AG04450 (cell line): ENCODE data around the gene FBN1. TPM values are rescaled to one million over a fixed set of nuclear protein-coding genes. Genes with fewer than 3 reads are reported as not detected.

Source experiments
- CTCF ChIA-PET: fragments of 300-600, 350-600 bp; formaldehyde crosslinking; extraction: SDS; loops from one replicate; lab custom pipeline; 2022; ENCODE audit warnings: antibody characterized with exemption, inconsistent platforms; lab: Charles Lee
- POLR2A ChIA-PET: fragments of 350-600 bp; formaldehyde crosslinking; extraction: SDS; loops from one replicate; lab custom pipeline; 2021; ENCODE audit warnings: antibody characterized with exemption, inconsistent platforms; lab: Yijun Ruan, JAX
- DNase-seq: peaks from one replicate; pipeline ENCODE4 v3.0.0-alpha.2; 2011; ENCODE audit warnings: low read depth, low spot score
- H3K27ac ChIP-seq: one replicate; pipeline ENCODE4 v1.5.1; 2012; ENCODE audit warnings: low read depth, low read length, control low read depth
- H3K27me3 ChIP-seq: one replicate; pipeline ENCODE4 v1.6.0; 2012; ENCODE audit warnings: low read length; ENCODE audit not compliant: control insufficient read depth, insufficient read depth
- H3K4me3 ChIP-seq: 2 replicates; pipeline ENCODE4 v1.5.1; 2011; ENCODE audit warnings: mild to moderate bottlenecking, low read depth, low read length, control low read depth
- H3K9me3 ChIP-seq: 2 replicates; pipeline ENCODE4 v1.5.1; 2012; ENCODE audit warnings: low read length; ENCODE audit not compliant: control insufficient read depth, insufficient read depth
- polyA plus RNA-seq: library from polyadenylated mRNA; depleted of rRNA; stranded (reverse); fragments of >200 nt; gene quantifications from 2 replicates; pipeline ENCODE4 v1.2.3, GENCODE V29; 2011
- TF ChIP-seq, protein P1 (sequence below): IDR thresholded peaks from 2 replicates; pipeline ENCODE4 v1.5.1; 2011; ENCODE audit warnings: low read depth, low read length, control low read depth, inconsistent platforms

Gene FBN1
- polyA plus RNA-seq, 1 experiment: 530 TPM

DNA sequence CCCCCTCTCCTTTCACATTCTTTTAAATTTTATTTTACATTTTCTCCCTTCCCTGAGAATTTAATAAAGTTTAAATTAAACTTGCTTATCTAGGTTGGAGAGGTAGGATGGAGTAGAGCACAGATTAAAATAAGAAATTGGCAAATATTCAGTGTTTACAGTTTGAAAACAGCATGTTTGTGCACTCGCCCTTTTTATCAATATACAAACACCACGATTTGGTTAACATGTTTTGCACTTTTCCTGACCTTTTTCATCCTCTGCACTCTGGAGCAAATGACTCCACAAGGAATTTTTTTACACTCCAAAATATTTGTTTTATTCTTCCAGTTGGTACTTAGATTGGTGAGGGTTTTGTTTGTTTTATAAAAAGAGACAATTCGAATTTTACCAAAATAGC lies 227.2 kb downstream of the FBN1 start:
- ChIA-PET POLR2A (no interaction called here), CTCF (no interaction called here)
- Histone ChIP-seq H3K27ac (no peak overlapping the region), H3K4me3 (no peak overlapping the region), H3K9me3 (no peaks in the 10 kb centered on the region), H3K27me3 (no peaks in the 10 kb centered on the region)
- no peak for DNase-seq
- TF ChIP-seq, protein P1, sequence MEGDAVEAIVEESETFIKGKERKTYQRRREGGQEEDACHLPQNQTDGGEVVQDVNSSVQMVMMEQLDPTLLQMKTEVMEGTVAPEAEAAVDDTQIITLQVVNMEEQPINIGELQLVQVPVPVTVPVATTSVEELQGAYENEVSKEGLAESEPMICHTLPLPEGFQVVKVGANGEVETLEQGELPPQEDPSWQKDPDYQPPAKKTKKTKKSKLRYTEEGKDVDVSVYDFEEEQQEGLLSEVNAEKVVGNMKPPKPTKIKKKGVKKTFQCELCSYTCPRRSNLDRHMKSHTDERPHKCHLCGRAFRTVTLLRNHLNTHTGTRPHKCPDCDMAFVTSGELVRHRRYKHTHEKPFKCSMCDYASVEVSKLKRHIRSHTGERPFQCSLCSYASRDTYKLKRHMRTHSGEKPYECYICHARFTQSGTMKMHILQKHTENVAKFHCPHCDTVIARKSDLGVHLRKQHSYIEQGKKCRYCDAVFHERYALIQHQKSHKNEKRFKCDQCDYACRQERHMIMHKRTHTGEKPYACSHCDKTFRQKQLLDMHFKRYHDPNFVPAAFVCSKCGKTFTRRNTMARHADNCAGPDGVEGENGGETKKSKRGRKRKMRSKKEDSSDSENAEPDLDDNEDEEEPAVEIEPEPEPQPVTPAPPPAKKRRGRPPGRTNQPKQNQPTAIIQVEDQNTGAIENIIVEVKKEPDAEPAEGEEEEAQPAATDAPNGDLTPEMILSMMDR: no peak

DNA sequence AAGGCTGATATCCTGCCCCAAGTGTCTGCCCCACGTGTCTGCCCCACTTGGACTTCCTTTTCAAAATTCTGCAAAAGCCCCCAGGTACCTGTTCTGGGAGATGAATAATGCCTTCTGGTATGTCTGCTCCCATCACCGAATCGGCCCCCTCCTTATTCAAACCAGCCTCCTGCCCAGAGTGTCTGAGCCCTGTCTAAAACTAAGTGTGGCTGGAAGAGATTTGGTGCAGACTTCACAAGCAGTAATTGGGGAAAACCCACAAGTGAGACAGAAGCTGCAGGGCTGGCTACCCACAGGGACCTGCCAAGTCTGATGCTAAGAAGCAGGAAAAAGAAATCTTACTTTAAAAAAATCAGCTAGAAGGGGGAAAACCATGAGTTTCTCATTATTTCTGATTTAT lies 229.2 kb downstream of the FBN1 start:
- no peak overlapping the region for H3K27ac ChIP-seq
- CTCF ChIA-PET: interaction anchor here (0.5 to 0.6 kb wide), 2 partner anchors 9 to 53 kb away, joined by 3 read pairs; no protein-coding TSS in a partner anchor
- POLR2A ChIA-PET: no interaction called here

DNA sequence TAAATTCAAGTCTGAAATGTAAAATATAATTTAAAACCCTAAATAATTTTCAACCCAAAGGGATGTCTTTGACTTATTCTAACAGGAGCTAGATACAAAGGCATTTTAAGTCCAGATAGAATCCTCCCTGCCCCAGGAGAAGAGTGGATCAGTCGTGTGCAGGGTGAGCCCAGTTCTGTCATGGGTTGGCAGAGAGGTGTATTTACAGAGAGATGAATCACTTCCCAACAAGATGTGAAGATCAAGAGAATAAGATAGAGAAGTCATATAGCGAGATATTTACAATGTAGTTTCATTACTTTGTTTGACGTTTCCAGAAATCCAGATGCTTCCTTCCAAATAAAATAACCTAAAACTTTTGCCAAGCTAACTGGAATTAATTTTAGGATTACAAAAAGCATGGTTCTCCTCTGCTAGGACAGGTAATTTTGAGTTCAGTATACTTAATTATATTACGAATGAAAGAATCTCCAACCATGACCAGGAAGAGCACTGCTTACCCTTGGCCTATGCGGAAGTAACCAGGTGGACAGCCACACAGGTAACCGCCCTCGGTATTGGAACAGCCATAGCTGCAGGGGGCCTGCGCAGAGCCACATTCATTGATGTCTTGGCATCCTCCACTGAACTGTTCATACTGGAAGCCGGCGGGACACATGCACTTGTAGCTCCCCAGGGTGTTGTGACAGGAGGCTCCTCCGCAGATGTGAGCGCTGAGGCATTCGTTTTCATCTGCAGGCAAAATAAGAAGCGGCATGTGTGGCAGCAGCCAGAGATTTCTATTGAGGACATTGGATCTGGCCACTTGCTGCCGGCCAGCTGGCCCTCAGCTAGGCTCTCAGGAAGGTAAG lies 230.2 kb downstream of the FBN1 start:
- Histone ChIP-seq H3K9me3 (no peaks in the 10 kb centered on the region), H3K27me3 (no peaks in the 10 kb centered on the region), H3K27ac (no peak overlapping the region), H3K4me3 (no peak overlapping the region)
- ChIA-PET CTCF (interaction anchor here (0.8 kb wide), 1 partner anchor 23 kb away, joined by 5 read pairs; no protein-coding TSS in a partner anchor), POLR2A (no interaction called here)
- TF ChIP-seq, protein P1: no peak
- DNase-seq: no peak

More for the DNA sequence above, 229.2 kb downstream of the FBN1 start:
- no peaks in the 10 kb centered on the region for H3K27me3 ChIP-seq
- no peak for DNase-seq
- H3K9me3 ChIP-seq: no peaks in the 10 kb centered on the region
- no peak overlapping the region for H3K4me3 ChIP-seq
- TF ChIP-seq, protein P1: no peak

- no peak overlapping the region for H3K27ac ChIP-seq
- CTCF ChIA-PET: interaction anchor here (0.6 kb wide), 1 partner anchor 87 kb away, joined by 3 read pairs; no protein-coding TSS in a partner anchor
- POLR2A ChIA-PET: interaction anchor here (0.9 kb wide), 1 partner anchor 45 kb away, joined by 4 read pairs; no protein-coding TSS in a partner anchor
- H3K4me3 ChIP-seq: no peak overlapping the region
- DNase-seq: no peak
- TF ChIP-seq, protein P1: no peak
- H3K27me3 ChIP-seq: no peaks in the 10 kb centered on the region
- no peaks in the 10 kb centered on the region for H3K9me3 ChIP-seq
Observed at GRCh38 chr15:48414015-48414414, 231.5 kb downstream of the FBN1 start.

GRCh38 chr15:48413304-48413703 lies 232.2 kb downstream of the FBN1 start:
- no peak for DNase-seq
- Histone ChIP-seq H3K9me3 (no peaks in the 10 kb centered on the region), H3K4me3 (no peak overlapping the region), H3K27ac (no peak overlapping the region), H3K27me3 (no peaks in the 10 kb centered on the region)
- ChIA-PET POLR2A (interaction anchor here (0.6 to 1.0 kb wide), 5 partner anchors 13 to 90 kb away, joined by 3 to 6 read pairs (median 3); no protein-coding TSS in a partner anchor), CTCF (interaction anchor here (0.6 to 1.0 kb wide), 2 partner anchors 54 to 87 kb away, joined by 3 to 4 read pairs; no protein-coding TSS in a partner anchor)
- TF ChIP-seq, protein P1: no peak
